Smooth muscle cell of the brain vasculature (primary cell): ENCODE results near the gene PMF1.
A peak's percentile ranks its signal among the peaks of the same experiment; 100 is the strongest.

Experiments used
- DNase-seq: peaks from one replicate; pipeline ENCODE4 v3.0.0-alpha.2; 2012; ENCODE audit warnings: low read depth, low spot score

PMF1 gene

GRCh38 chr1:156236164-156236563, 23.4 kb downstream of the PMF1 start:
- no peak for DNase-seq

GRCh38 chr1:156238248-156238647, 25.4 kb downstream of the PMF1 start:
- no peak for DNase-seq

GRCh38 chr1:156241311-156241811, 28.6 kb downstream of the PMF1 start:
- DNase-seq: peak; percentile 53

GRCh38 chr1:156241926-156242325, 29.1 kb downstream of the PMF1 start, which contains the start of gene BGLAP:
BGLAP (plus strand) TSS chr1:156242184; CDS start chr1:156242232, 48 bp downstream.
- DNase-seq: no peak

GRCh38 chr1:156242738-156243137, 29.9 kb downstream of the PMF1 start:
- DNase-seq: no peak

- no peak for DNase-seq
These were observed 31.3 kb downstream of the PMF1 start for GRCh38 chr1:156244126-156244525.

GRCh38 chr1:156244712-156245111, 31.9 kb downstream of the PMF1 start:
- DNase-seq: no peak

GRCh38 chr1:156245451-156246232, 32.8 kb downstream of the PMF1 start:
- DNase-seq: no peak

- DNase-seq: no peak
These were observed 33.5 kb downstream of the PMF1 start for GRCh38 chr1:156246241-156246780.

GRCh38 chr1:156246781-156247459, 34.1 kb downstream of the PMF1 start:
- DNase-seq: no peak

GRCh38 chr1:156247460-156248322, 34.9 kb downstream of the PMF1 start, which contains the start of gene PAQR6:
PAQR6 (minus strand) TSS chr1:156248056; CDS start chr1:156246731, 1,325 bp downstream.
- DNase-seq: no peak

GRCh38 chr1:156248323-156248683, 35.5 kb downstream of the PMF1 start:
- no peak for DNase-seq

- DNase-seq: no peak
These were observed 36.8 kb downstream of the PMF1 start for GRCh38 chr1:156249593-156249992.

- no peak for DNase-seq
These were observed 38.7 kb downstream of the PMF1 start for GRCh38 chr1:156251527-156251926.

- no peak for DNase-seq
These were observed 40.8 kb downstream of the PMF1 start for GRCh38 chr1:156253634-156254033.

- DNase-seq: no peak
These were observed 44.9 kb downstream of the PMF1 start for GRCh38 chr1:156257711-156258110.

- DNase-seq: no peak
These were observed 46.1 kb downstream of the PMF1 start for GRCh38 chr1:156258859-156259258.

GRCh38 chr1:156259805-156260204, 47.0 kb downstream of the PMF1 start:
- DNase-seq: no peak

GRCh38 chr1:156260896-156261295, 48.1 kb downstream of the PMF1 start:
- no peak for DNase-seq

GRCh38 chr1:156262461-156263287, 49.9 kb downstream of the PMF1 start:
- DNase-seq: no peak

GRCh38 chr1:156263288-156263655, 50.5 kb downstream of the PMF1 start:
- DNase-seq: no peak
